GM18505 (cell line): ENCODE data around the gene EIF2B2.
"Not testable (repeated sequence)": the region's sequence is repeated elsewhere in the genome, so short reads cannot be mapped to it uniquely, and the experiment has no call there.

Experiments
- ATAC-seq: cut with Tn5 transposase; IDR thresholded peaks from one replicate; pipeline ENCODE4 v1.9.1; 2021; ENCODE audit not compliant: unreplicated experiment
- POLR2A ChIP-seq: IDR thresholded peaks from 4 replicates; pipeline ENCODE4 v1.6.1; 2011; ENCODE audit warnings: borderline replicate concordance; ENCODE audit not compliant: insufficient read depth, insufficient read length; ENCODE audit errors: extremely low read depth

Gene EIF2B2

DNA sequence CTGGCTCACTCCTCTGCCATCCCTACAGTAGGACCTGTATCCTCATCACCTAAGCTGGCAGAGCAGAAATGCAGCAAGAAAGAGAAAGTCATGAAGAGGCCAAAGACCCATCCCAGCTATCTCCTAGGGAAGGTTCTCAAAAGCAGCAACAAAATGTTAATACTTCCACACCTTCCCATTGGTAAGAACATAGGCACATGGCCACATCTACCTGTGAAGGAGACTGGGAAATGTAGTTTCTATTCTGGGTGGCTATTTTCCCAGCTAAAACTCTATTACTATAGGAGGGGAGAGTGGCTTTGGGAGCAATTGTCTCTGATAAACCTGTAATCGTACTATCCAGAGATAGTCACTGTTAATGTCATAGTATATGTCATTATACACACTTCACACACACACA is 13.7 kb upstream of the EIF2B2 start:
- no peak for TF ChIP-seq POLR2A
- ATAC-seq, result no peak

DNA sequence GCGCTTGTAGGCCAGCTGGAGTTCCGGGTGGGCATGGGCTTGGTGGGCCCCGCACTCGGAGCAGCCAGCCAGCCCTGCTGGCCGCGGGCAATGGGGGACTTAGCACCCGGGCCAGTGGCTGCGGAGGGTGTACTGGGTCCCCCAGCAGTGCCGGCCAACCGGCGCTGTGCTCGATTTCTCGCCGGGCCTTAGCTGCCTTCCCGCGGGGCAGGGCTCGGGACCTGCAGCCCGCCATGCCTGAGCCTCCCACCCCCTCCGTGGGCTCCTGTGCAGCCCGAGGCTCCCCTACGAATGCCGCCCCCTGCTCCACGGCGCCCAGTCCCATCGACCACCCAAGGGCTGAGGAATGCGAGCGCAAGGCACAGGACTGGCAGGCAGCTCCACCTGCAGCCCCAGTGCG is 8.5 kb upstream of the EIF2B2 start:
- ATAC-seq, result not testable (repeated sequence)

- ATAC-seq, result not testable (repeated sequence)
These were observed 6.9 kb upstream of the EIF2B2 start for GRCh38 chr14:74995781-74996180.

GRCh38 chr14:75001261-75001660 is 1.5 kb upstream of the EIF2B2 start:
- no peak for TF ChIP-seq POLR2A
- no peak for ATAC-seq

DNA sequence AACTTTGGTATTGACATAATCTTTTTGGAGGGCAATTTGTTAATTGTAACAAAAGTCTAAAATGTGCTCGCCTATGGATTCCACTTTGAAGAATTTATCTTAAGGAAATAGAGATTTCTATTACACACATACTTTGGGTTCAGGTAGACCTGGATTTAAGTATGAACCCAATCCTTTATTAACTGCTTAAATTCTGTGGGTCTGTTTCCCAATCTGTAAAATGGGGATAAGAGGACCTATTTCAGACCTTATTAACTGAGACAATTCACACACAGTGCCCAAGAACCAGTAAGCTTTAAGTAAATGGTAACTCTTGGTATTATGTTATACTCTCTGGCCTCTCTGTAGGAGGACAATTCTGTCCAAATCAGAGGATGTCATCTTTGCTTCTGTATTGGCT is 822 bp upstream of the EIF2B2 start:
- TF ChIP-seq POLR2A, result no peak
- ATAC-seq, result no peak

- ATAC-seq, result peak; percentile 0
- no peak for TF ChIP-seq POLR2A
These were observed 718 bp downstream of the EIF2B2 start for GRCh38 chr14:75003250-75004027.

DNA sequence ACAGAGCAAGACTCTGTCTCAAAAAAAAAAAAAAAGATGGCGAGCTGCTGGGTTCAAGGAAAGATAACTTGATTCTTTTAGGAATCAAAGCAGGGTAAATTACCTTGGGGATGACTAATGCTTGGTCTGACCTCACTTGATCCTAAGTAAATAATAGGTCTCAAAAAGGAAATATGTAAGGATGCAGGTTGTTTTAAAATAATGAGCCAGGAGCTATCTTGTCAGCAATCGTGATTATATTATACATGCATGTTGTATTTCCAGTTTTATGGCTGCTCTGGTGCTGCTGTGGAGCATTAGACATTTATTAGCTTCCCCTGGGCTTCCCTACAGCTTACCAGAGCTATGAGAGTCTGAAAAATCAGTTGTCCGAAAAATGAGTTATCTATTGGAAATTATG is 2.6 kb downstream of the EIF2B2 start:
- TF ChIP-seq POLR2A, result no peak
- no peak for ATAC-seq

GRCh38 chr14:75009176-75009575 is 6.5 kb downstream of the EIF2B2 start:
- no peak for ATAC-seq
- no peak for TF ChIP-seq POLR2A

- ATAC-seq, result no peak
- TF ChIP-seq POLR2A, result peak; percentile 20
These were observed 7.9 kb downstream of the EIF2B2 start for GRCh38 chr14:75010472-75011093.

- no peak for TF ChIP-seq POLR2A
- ATAC-seq, result no peak
These were observed 8.8 kb downstream of the EIF2B2 start for GRCh38 chr14:75011356-75011994.

DNA sequence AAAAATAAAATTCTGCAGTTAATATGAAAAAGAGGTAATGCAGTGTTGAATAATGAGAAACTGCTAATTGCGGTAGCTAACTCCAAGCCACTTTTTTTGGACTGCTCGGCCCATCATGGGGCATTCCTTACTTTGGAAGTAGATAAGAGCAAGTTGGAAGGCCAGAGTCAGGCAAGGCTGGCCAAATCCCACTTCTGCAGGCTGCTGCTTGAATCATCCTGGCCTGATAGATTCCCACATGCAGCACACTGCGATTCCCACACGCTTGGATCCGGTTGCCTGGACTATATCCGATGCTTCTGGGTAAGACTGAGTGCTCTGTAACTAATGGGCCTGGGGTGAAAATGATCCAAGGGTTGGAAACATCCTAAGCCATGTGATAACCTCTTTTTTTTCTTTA is 10.6 kb downstream of the EIF2B2 start:
- no peak for TF ChIP-seq POLR2A
- ATAC-seq, result no peak

GRCh38 chr14:75015496-75015895 is 12.8 kb downstream of the EIF2B2 start:
- no peak for TF ChIP-seq POLR2A
- no peak for ATAC-seq

DNA sequence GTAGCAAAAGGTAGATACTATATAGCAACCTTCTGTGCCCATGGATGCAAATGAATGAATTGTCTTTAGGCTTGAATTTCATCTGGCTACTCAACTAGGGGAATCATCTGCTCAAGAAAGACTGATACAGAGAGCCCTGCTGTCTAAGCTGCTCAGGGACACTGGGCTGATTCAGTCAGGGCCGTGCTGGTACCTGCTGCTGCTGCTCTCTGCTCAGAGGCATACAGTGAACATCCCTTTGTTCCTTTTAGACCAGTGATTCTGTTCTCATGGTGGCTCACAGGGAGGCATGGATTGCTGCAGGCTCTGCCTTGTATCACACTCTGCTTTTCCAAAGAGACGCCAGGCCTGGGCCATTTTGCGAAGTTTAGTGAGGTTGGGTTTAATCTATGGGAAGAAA is 14.1 kb downstream of the EIF2B2 start:
- no peak for ATAC-seq
- TF ChIP-seq POLR2A, result no peak

GRCh38 chr14:75018694-75019093 is 16.0 kb downstream of the EIF2B2 start:
- no peak for TF ChIP-seq POLR2A
- ATAC-seq, result no peak
